A549 (cell line): ENCODE measurements around the gene PHYH.

Experiments used
- ZSCAN20 ChIP-seq: fragments of 250-450 bp; sonication (Bioruptor Pico); IDR thresholded peaks from 2 replicates; pipeline ENCODE4 v1.8.0; 2022; ENCODE audit warnings: mild to moderate bottlenecking, moderate library complexity
- TF ChIP-seq, protein P1 (sequence below): fragments of >200 bp; sonication (Bioruptor Twin); formaldehyde crosslinking; IDR thresholded peaks from 3 replicates; pipeline ENCODE4 v1.5.1; 2016

GRCh38 chr10:13311177-13311575 is 11.3 kb upstream of the PHYH start:
- TF ChIP-seq, protein P1, sequence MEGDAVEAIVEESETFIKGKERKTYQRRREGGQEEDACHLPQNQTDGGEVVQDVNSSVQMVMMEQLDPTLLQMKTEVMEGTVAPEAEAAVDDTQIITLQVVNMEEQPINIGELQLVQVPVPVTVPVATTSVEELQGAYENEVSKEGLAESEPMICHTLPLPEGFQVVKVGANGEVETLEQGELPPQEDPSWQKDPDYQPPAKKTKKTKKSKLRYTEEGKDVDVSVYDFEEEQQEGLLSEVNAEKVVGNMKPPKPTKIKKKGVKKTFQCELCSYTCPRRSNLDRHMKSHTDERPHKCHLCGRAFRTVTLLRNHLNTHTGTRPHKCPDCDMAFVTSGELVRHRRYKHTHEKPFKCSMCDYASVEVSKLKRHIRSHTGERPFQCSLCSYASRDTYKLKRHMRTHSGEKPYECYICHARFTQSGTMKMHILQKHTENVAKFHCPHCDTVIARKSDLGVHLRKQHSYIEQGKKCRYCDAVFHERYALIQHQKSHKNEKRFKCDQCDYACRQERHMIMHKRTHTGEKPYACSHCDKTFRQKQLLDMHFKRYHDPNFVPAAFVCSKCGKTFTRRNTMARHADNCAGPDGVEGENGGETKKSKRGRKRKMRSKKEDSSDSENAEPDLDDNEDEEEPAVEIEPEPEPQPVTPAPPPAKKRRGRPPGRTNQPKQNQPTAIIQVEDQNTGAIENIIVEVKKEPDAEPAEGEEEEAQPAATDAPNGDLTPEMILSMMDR, result no peak
- TF ChIP-seq ZSCAN20 (CRISPR knock-in tag), result no peak
